Tibial nerve (tissue), 4 donors: ENCODE results near the gene GULP1. TPM values are rescaled to one million over a fixed set of nuclear protein-coding genes. Genes with fewer than 3 reads are reported as not detected.

ENCODE experiments used
- DNase-seq, 2 donors: peaks; one replicate each; pipeline ENCODE4 v3.0.0-alpha.2; 2019; ENCODE audit warnings: low spot score in 2 of 2
- H3K27ac ChIP-seq, 4 donors: fragments of 200-600 bp; sonication (generic) in 3 of 4; one replicate each; pipeline ENCODE4 v1.5.1; 2017 to 2019; ENCODE audit warnings: mild to moderate bottlenecking in 1 of 4
- H3K27me3 ChIP-seq, 2 donors: fragments of 200-600 bp; sonication (generic) in 1 of 2; one replicate each; pipeline versions ENCODE4 v1.5.1 to v1.6.0; 2017 to 2019
- H3K36me3 ChIP-seq, 3 donors: fragments of 200-600 bp; sonication (generic); one replicate each; pipeline ENCODE4 v1.5.1; 2018 to 2019
- H3K4me1 ChIP-seq, 4 donors: fragments of 200-600 bp; sonication (generic) in 3 of 4; one replicate each; pipeline ENCODE4 v1.5.1; 2017 to 2019
- H3K4me3 ChIP-seq, 4 donors: fragments of 200-600 bp; sonication (generic) in 3 of 4; one replicate each; pipeline ENCODE4 v1.5.1; 2017 to 2019; ENCODE audit warnings: mild to moderate bottlenecking in 1 of 4, moderate library complexity in 1 of 4
- H3K9me3 ChIP-seq, 4 donors: fragments of 200-600 bp; sonication (generic) in 3 of 4; one replicate each; pipeline ENCODE4 v1.5.1; 2017 to 2019
- CTCF ChIP-seq, 5 experiments: fragments of 200-600 bp in 3 of 5; fragments of 450-650 bp in 2 of 5; sonication (generic) in 3 of 5; IDR thresholded peaks; one replicate each; pipeline ENCODE4 v1.5.1; 2016 to 2019; ENCODE audit warnings: antibody characterized with exemption in 5 of 5, mild to moderate bottlenecking in 3 of 5, moderate library complexity in 2 of 5
- EP300 ChIP-seq, 2 donors: sonication (generic); formaldehyde crosslinking; IDR thresholded peaks; one replicate each; pipeline ENCODE4 v1.6.1; 2017; ENCODE audit warnings: antibody characterized with exemption in 2 of 2, mild to moderate bottlenecking in 1 of 2
- POLR2A ChIP-seq, 2 donors: fragments of 450-650 bp; IDR thresholded peaks; one replicate each; pipeline ENCODE4 v1.6.1; 2017; ENCODE audit warnings: antibody characterized with exemption in 2 of 2, mild to moderate bottlenecking in 2 of 2, moderate library complexity in 2 of 2
- whole genome bisulfite sequencing, 2 donors: methylation state at CpG; one replicate each; pipeline ENCODE4 v1.1.5; 2018; 5-methylcytosine and 5-hydroxymethylcytosine counted together
- total RNA-seq, 4 donors: library from RNA; depleted of rRNA; stranded (reverse); fragments of >200 nt; gene quantifications; one replicate each; pipeline ENCODE4 v1.1.0, GENCODE V29; 2016

Gene GULP1
- total RNA-seq, 4 donors from 2014 or later = 63.4 to 89.2 (median 78.1) TPM

DNA sequence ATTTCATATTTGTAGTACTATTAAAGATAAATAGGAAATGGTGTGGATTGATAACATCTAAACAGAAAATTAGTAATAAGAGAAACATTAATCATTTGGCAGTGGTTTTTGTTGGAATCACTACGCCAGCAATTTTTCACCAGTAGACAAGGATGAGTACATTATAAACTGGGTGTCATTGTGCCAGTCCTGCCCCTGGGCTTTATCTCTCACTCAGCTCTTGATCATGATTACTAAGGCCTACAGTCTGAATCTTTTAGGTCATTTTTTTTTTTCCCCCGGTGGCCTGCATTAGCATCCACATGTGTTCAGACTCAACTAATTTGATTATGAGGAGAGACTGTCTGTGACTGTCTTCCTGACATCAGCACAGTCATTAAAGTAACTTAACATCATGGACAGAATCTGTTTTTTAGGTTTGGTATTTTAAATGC, 16.2 kb downstream of the GULP1 start:
- no peak for DNase-seq
- Histone ChIP-seq H3K4me3 (no peak overlapping the region), H3K9me3 (no peaks in the 10 kb centered on the region), H3K4me1 (peaks cover 0 to 51% (median 7%) of the 10 kb centered on the region in 4 donors), H3K36me3 (no peaks in the 10 kb centered on the region), H3K27me3 (no peaks in the 10 kb centered on the region), H3K27ac (no peak overlapping the region)
- no peak for TF ChIP-seq EP300 (IDR thresholded peaks at IDR 0.05)
- no peak for TF ChIP-seq CTCF (IDR thresholded peaks at IDR 0.05)
- no peak for TF ChIP-seq POLR2A (IDR thresholded peaks at IDR 0.05)
- 58 to 72% methylated on average over 2 of the region's 2 CpGs for WGBS, 2 donors

DNA sequence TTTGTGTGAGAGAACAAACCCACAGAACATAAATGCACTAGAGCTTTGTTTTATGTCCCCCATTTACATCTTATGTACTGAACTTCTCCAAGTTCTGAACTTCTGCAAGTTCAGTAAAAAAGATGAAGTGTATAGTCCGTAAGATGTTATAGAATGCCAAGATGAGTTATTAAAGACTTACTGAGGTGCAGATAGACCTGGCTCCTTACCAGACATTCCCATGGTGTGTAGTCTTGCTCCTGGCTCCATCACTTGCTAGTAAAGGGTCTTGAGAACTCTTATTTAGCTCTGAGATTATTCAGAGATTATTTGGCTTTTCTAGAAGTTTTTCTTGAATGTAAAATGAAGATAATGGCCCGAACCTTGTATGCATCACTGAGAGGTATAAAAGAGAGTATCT, 16.8 kb downstream of the GULP1 start:
- no peak for DNase-seq
- Histone ChIP-seq H3K4me3 (no peak overlapping the region), H3K36me3 (no peaks in the 10 kb centered on the region), H3K4me1 (peaks cover 0 to 45% (median 6%) of the 10 kb centered on the region in 4 donors), H3K27ac (peak overlapping the region in 1 of 4 donors; percentile 1), H3K9me3 (no peaks in the 10 kb centered on the region), H3K27me3 (no peaks in the 10 kb centered on the region)
- no peak for TF ChIP-seq CTCF (IDR thresholded peaks at IDR 0.05)
- TF ChIP-seq EP300 (IDR thresholded peaks at IDR 0.05) = no peak
- TF ChIP-seq POLR2A (IDR thresholded peaks at IDR 0.05) = no peak
- 78 to 82% methylated on average over 2 of the region's 2 CpGs for WGBS, 2 donors

DNA sequence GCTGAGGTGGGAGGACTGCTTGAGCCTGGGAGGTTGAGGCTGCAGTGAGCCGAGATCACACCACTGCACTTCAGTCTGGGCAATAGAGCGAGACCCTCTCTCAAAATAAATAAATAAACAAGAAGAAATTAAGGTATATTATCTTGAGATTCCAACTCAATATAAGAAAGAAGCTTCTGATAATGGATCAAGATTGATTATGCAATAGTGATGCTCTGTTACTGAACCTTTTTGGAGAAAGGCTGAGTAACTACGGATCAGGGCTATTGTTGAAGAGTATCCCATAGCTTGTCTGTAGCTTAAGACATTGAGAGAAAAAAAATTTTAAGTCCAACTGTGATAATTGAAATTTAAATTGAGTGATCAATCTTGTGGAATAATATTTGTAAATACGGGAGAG, 17.7 kb downstream of the GULP1 start:
- Histone ChIP-seq H3K4me3 (no peak overlapping the region), H3K9me3 (no peaks in the 10 kb centered on the region), H3K27me3 (no peaks in the 10 kb centered on the region), H3K36me3 (no peaks in the 10 kb centered on the region), H3K4me1 (peaks cover 0 to 40% (median 4%) of the 10 kb centered on the region in 4 donors), H3K27ac (no peak overlapping the region)
- WGBS, 2 donors = 82 to 95% methylated on average over 4 of the region's 4 CpGs
- no peak for TF ChIP-seq CTCF (IDR thresholded peaks at IDR 0.05)
- no peak for DNase-seq

- 42 to 45% methylated on average over 6 of the region's 6 CpGs for WGBS, 2 donors
- no peak overlapping the region for H3K4me3 ChIP-seq
- peaks cover 0 to 7% (median 0%) of the 10 kb centered on the region in 3 donors for H3K36me3 ChIP-seq
- peaks cover 0 to 17% (median 2%) of the 10 kb centered on the region in 4 donors for H3K4me1 ChIP-seq
- DNase-seq = no peak
- peak overlapping the region in 3 of 4 donors; percentile 11 to 76 (median 59) for H3K27ac ChIP-seq
- TF ChIP-seq EP300 (IDR thresholded peaks at IDR 0.05) = no peak
- TF ChIP-seq POLR2A (IDR thresholded peaks at IDR 0.05) = no peak
- TF ChIP-seq CTCF (IDR thresholded peaks at IDR 0.05) = no peak
- peaks cover 0 to 6% (median 0%) of the 10 kb centered on the region in 4 donors for H3K9me3 ChIP-seq
- H3K27me3 ChIP-seq = no peaks in the 10 kb centered on the region
These were observed 22.8 kb downstream of the GULP1 start for GRCh38 chr2:188314314-188315054.

DNA sequence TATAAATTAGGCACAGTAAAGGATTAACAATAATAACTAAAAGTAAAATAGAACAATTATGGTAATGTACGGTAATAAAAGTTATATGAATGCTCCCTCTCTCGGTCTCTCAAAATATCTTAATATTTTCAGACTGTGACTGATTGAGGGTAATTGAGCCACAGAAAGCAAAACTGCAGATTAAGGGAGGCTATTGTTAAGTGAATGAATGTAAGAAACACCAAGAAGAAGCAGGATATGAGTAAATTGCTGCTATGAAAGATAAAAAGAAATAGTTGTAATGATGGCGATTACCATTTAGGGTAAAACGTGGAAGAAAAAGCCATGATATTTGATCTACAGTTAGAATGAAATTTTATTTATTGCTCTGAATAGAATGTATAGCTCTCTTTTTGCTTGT, 24.1 kb downstream of the GULP1 start:
- H3K9me3 ChIP-seq = peaks cover 0 to 6% (median 0%) of the 10 kb centered on the region in 4 donors
- WGBS, 2 donors = 52 to 71% methylated on average over 4 of the region's 4 CpGs
- TF ChIP-seq EP300 (IDR thresholded peaks at IDR 0.05) = no peak
- TF ChIP-seq CTCF (IDR thresholded peaks at IDR 0.05) = no peak
- no peak for TF ChIP-seq POLR2A (IDR thresholded peaks at IDR 0.05)
- no peaks in the 10 kb centered on the region for H3K27me3 ChIP-seq
- peaks cover 0 to 7% (median 0%) of the 10 kb centered on the region in 3 donors for H3K36me3 ChIP-seq
- H3K27ac ChIP-seq = peak overlapping the region in 2 of 4 donors; percentile 13 to 76
- no peak for DNase-seq
- H3K4me3 ChIP-seq = no peak overlapping the region
- peaks cover 0 to 17% (median 2%) of the 10 kb centered on the region in 4 donors for H3K4me1 ChIP-seq
